GM12873 (cell line): ENCODE measurements around the gene MEOX2.

Source experiments
- TF ChIP-seq, protein P1 (sequence below): IDR thresholded peaks from 2 replicates; pipeline ENCODE4 v1.5.1; 2012; ENCODE audit warnings: low read depth, mild to moderate bottlenecking, moderate library complexity, low read length, control low read depth; ENCODE audit not compliant: insufficient read depth; ENCODE audit errors: missing control alignments

Gene MEOX2

GRCh38 chr7:15709978-15710377, 23.5 kb upstream of the MEOX2 start:
- TF ChIP-seq, protein P1, sequence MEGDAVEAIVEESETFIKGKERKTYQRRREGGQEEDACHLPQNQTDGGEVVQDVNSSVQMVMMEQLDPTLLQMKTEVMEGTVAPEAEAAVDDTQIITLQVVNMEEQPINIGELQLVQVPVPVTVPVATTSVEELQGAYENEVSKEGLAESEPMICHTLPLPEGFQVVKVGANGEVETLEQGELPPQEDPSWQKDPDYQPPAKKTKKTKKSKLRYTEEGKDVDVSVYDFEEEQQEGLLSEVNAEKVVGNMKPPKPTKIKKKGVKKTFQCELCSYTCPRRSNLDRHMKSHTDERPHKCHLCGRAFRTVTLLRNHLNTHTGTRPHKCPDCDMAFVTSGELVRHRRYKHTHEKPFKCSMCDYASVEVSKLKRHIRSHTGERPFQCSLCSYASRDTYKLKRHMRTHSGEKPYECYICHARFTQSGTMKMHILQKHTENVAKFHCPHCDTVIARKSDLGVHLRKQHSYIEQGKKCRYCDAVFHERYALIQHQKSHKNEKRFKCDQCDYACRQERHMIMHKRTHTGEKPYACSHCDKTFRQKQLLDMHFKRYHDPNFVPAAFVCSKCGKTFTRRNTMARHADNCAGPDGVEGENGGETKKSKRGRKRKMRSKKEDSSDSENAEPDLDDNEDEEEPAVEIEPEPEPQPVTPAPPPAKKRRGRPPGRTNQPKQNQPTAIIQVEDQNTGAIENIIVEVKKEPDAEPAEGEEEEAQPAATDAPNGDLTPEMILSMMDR, result no peak

- TF ChIP-seq, protein P1, result no peak
Measured at GRCh38 chr7:15707570-15707969, 21.1 kb upstream of the MEOX2 start.

DNA sequence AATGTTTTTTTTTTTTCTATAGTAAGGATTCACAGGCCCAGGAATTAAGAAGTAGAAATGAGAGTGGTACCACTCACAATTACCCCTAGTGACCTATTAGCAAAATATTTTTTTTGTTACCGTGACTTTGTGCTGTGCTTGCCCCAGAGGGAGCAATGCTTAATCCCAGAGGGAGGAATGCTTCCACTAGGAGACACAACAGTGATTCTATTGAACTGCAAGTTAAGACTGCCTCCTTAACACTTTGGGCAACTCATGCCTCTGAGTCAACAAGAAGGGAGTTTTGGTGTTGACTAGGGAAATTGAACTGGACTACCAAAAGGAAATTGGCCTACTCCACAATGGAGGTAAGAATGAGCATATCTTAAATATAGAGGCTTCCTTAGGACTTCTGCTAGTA, 17.2 kb upstream of the MEOX2 start:
- TF ChIP-seq, protein P1, result no peak

- TF ChIP-seq, protein P1, result no peak
Measured at GRCh38 chr7:15692501-15693020, 6.1 kb upstream of the MEOX2 start.

DNA sequence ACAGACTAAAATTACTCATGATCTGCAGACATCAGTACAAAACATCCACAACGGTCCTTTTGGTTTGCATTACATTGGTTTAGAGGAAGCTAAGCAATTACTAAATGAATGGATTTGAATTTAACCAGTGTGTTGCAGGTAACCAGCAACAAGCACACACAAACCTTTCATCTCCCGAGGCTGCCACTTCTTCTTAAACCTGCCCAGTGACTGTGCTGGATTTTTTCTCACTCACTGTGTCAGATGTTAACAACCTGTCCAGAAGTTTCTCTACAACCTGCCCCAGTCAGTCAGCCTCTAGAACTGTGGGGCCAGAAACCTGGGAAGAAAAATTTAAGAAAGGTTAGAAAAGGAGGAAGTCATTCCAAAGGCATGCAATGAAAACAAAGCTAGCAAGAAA, 2.4 kb upstream of the MEOX2 start:
- TF ChIP-seq, protein P1, result no peak

DNA sequence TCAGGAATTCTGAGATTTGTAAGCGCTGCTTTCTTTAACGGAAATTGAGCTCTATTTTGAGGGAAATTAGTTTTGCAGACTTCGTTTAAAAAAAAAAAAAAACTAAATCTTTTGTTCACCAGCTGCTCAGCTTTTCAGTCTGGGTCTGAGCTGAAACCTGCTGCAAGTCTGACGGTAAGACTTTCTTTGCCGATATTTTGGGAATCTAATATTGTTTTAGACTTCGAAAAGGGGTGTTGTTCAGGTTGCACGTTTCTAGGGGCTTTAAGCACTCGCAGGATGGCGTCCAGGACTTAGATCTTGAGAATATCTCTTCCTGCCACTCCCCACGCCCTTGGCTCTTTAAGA, 1.8 kb upstream of the MEOX2 start:
- TF ChIP-seq, protein P1, result no peak

- TF ChIP-seq, protein P1, result no peak
Measured at GRCh38 chr7:15687546-15688278, 1.2 kb upstream of the MEOX2 start.
